ENCODE data around the gene PMM1.

DNA sequence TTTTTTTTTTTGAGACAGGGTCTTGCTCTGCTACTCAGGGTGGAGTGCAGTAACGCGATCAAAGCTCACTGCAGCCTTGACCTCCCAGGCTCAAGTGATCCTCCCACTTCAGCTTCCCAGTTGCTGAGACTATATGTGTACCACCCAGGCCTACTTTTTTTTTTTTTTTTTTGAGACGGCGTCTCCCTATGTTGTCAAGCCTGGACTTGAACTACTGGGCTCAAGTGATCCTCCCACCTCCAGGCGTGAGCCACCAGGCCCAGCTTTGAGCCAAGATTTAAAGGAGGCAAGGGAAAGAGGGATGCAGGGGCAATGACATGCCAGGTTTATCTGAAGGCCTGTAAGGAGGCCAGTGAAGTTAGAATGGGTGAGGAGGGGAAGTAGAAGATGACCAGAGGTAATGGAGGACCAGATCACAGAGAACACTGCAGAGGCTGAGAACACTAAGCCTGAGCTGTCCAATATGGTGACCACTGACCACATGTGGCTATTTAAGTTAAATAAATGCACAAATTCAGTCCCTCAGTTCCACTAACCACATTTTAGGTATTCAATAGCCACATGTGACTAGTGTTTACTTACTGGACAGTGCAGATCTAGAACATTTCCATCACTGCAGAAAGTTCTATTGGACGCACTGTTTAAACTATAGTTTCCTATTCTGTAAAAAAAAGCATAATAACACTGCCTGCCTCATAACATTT is 23.1 kb upstream of the PMM1 start:
- TF ChIP-seq POLR2A (IDR thresholded peaks at IDR 0.05): no peak
- TF ChIP-seq, protein P1, sequence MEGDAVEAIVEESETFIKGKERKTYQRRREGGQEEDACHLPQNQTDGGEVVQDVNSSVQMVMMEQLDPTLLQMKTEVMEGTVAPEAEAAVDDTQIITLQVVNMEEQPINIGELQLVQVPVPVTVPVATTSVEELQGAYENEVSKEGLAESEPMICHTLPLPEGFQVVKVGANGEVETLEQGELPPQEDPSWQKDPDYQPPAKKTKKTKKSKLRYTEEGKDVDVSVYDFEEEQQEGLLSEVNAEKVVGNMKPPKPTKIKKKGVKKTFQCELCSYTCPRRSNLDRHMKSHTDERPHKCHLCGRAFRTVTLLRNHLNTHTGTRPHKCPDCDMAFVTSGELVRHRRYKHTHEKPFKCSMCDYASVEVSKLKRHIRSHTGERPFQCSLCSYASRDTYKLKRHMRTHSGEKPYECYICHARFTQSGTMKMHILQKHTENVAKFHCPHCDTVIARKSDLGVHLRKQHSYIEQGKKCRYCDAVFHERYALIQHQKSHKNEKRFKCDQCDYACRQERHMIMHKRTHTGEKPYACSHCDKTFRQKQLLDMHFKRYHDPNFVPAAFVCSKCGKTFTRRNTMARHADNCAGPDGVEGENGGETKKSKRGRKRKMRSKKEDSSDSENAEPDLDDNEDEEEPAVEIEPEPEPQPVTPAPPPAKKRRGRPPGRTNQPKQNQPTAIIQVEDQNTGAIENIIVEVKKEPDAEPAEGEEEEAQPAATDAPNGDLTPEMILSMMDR (IDR thresholded peaks at IDR 0.05): no peak
